NCI-H524 treated with DMSO at 0.1 percent for 48 hours (cell line): ENCODE data around the gene TMEM8B.
"Not testable (repeated sequence)": the region's sequence is repeated elsewhere in the genome, so short reads cannot be mapped to it uniquely, and the experiment has no call there.

ENCODE experiments used
- DNase-seq: peaks from one replicate; lab custom pipeline; 2025; lab: John Stamatoyannopoulos, UW

The TMEM8B gene

DNA sequence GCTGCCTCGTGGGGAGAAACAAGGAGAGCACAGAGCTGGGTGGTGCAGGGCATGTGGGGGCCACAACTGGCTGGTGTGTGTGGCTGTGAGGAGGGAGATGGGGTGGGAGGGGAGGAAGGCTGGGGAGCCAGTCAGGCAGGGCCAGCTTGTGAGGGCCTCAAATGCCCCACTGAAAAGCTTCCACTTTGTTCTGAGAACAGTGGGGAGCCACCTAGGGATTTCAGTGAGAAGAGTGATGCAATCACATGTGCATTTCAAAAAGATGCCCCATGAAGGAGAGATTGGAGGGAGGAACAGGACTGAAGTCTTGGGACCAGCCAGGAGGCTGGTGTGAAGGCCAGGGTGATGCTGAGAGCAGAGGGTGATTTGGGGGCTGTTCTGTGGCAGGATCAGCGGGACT is 39.9 kb downstream of the TMEM8B start:
- no peak for DNase-seq

- no peak for DNase-seq
Observed at GRCh38 chr9:35869621-35870216, 40.7 kb downstream of the TMEM8B start.

DNA sequence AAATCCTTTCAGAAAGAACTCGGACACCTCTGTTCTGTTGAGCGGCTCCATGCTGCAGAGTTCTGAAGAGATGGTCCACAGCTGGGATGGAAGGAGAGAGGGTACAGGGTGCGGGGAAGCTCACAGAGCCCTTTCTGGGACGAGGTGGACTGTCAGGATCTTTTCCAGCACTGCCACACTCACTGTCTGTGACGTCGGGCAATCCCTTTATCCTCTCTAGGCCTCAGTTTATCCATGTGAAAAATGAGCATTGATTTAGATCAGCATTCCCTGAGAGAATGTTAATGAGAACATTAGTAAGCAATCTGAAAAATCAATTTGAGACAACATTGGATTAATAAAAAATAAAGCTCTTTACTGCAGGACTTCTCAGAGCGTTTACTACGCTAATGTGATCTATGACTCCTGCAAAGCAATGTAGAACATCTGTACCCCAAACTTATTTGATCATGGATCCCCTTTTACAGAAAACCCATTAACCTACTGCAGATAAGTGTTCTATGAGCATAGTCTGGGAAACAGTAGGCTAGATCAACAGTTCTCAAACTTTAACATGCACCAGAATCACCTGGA is 41.4 kb downstream of the TMEM8B start, which contains the start of gene OR13J1:
OR13J1 (minus strand) TSS at position 51 of the 573 bp plus-strand sequence; CDS start at position 51, 0 bp downstream.
- no peak for DNase-seq

DNA sequence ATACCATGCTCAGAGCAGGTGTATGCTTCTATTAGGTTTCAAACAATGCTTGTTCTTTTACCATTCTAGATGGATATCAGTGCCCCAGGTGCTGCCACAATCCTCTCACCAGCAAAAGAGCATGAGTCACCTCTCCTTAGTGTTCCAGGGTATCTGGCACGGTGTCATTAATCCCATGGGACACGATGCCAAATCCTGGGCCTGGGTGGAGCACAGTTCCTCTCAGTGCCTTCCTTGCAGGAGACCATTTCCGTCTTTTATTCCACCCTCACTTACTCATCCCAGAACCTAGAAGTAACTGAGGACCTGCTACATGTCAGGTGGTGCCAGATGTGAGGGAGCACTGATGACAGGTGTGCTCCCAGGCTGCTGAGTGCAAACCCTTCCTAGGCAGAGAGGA is 42.5 kb downstream of the TMEM8B start:
- no peak for DNase-seq

DNA sequence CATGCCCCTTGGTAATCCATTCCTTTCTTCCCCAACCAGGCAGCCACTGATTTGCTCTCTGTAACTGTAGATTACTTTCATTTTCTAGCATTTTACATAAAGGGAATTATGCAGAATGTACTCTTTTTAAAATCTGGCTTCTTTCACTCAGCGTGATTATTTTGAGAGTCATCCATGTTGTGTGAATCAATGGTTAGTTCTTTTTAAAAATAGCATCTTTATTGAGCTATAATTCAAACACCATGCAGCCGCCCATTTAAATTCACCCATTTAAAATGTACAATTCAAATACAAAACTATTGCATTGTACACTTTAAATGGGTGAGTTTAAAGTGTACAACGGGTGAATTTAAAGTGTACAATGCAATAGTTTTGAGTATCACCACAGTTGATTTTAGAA is 43.5 kb downstream of the TMEM8B start:
- no peak for DNase-seq

DNA sequence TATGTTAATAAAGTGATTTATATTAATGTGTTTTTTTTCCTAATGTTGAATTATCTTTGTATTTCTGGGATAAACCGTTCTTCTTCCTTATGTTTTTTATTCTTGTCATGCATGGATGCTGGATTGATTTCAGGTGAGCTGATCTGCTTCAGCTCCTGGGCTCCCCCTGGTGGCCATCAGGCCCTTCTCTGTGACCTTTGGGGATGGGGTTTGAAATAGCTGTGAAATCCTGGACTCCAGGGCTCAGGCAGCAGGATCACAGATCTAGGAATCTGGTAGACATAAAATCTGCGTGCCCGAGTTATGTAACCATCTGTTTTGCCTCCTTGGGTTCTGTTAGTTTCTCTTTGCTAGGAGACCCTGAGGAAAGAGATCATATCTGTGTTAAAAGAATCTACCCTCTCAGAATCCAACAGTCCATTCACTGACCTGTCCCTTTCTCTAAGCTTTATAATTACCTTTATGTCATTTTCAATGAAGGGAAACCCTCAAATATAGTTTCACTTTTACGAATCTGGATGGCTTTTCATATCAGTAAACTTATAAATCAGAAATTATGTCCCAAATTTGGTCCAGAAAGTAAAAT is 53.3 kb downstream of the TMEM8B start:
- peak; percentile 31 for DNase-seq

DNA sequence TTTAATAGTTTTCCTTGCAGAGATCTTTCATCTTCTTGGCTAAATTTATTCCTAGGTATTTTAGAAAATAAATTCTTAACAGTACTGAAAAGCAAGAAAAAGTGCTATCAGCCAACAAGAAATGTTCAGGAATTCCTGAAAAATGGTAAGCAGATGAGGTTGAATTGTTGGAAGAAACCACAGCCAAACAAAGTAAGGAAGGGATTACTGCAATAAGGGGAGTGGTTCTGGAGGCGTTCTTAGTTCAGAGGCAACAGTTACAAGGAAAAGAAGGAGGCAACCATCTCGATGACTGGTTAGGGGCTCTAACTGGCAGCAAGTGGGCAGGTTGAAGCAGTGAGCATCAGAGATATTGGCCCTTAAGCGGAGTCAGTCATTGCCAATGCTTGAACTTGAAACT is 54.0 kb downstream of the TMEM8B start:
- DNase-seq: no peak

DNA sequence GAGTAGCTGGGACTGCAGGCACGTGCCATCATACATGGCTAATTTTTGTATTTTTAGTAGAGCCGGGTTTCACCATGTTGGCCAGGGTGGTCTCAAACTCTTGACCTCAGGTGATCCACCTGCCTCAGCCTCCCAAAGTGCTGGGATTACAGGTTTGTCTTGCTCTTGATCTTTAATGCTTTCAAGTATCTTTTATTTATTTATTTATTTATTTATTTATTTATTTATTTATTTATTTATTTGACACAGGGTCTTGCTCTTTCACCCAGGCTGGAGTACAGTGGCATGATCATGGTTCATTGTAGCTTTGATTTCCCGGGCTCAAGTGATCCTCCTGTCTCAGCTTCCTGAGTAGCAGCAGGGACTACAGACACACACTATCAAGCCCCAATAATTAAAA is 55.9 kb downstream of the TMEM8B start:
- not testable (repeated sequence) for DNase-seq

- DNase-seq: no peak
Observed at GRCh38 chr9:35891646-35892045, 62.6 kb downstream of the TMEM8B start.

GRCh38 chr9:35892051-35892450 is 63.0 kb downstream of the TMEM8B start:
- no peak for DNase-seq

- no peak for DNase-seq
Observed at GRCh38 chr9:35896570-35896969, 67.5 kb downstream of the TMEM8B start.

- not testable (repeated sequence) for DNase-seq
Observed at GRCh38 chr9:35897376-35898099, 68.5 kb downstream of the TMEM8B start.

DNA sequence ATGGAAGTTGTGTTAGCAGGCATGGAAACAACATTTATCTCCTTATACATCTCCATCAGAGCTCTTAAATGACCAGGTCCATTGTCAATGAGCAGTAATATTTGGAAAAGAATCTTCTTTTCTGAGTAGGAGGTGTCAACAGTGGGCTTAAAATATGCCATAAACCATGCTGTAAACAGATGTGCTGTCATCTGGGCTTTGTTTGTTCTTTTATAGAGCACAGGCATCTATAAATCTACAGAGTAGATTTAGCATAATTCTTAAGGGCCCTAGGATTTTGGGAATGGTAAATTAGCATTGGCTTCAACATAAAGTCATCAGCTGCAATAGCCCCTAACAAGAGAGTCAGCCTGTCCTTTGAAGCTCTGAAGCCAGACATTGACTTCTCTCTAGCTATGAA is 69.3 kb downstream of the TMEM8B start:
- no peak for DNase-seq

- no peak for DNase-seq
Observed at GRCh38 chr9:35899021-35899420, 70.0 kb downstream of the TMEM8B start.

- DNase-seq: no peak
Observed at GRCh38 chr9:35903049-35903448, 74.0 kb downstream of the TMEM8B start.

- DNase-seq: no peak
Observed at GRCh38 chr9:35904338-35904737, 75.3 kb downstream of the TMEM8B start.

GRCh38 chr9:35905051-35905781 is 76.2 kb downstream of the TMEM8B start:
- DNase-seq: no peak

DNA sequence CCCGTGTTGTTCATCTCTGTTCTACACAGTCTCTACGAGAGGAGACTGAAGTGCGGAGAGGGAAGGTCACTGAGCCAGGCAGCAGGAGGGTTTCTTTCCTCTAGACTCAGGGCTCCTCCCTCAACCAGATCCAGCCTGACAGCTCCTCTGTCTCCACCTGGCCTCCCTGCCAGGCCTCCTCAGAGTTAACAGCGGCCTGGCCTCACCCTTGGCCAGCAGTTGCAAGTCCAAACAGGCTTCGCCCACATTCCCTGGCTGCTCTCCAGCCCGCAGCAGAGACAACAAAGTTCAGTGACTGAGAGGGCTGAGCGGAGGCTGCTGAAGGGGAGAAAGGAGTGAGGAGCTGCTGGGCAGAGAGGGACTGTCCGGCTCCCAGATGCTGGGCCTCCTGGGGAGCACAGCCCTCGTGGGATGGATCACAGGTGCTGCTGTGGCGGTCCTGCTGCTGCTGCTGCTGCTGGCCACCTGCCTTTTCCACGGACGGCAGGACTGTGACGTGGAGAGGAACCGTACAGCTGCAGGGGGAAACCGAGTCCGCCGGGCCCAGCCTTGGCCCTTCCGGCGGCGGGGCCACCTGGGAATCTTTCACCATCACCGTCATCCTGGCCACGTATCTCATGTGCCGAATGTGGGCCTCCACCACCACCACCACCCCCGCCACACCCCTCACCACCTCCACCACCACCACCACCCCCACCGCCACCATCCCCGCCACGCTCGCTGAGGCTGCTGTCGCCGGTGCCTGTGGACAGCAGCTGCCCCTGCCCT is 77.1 kb downstream of the TMEM8B start, which contains the start of gene HRCT1:
HRCT1 (plus strand) TSS at position 291 of the 768 bp plus-strand sequence; CDS start at position 377, 86 bp downstream.
- no peak for DNase-seq

DNA sequence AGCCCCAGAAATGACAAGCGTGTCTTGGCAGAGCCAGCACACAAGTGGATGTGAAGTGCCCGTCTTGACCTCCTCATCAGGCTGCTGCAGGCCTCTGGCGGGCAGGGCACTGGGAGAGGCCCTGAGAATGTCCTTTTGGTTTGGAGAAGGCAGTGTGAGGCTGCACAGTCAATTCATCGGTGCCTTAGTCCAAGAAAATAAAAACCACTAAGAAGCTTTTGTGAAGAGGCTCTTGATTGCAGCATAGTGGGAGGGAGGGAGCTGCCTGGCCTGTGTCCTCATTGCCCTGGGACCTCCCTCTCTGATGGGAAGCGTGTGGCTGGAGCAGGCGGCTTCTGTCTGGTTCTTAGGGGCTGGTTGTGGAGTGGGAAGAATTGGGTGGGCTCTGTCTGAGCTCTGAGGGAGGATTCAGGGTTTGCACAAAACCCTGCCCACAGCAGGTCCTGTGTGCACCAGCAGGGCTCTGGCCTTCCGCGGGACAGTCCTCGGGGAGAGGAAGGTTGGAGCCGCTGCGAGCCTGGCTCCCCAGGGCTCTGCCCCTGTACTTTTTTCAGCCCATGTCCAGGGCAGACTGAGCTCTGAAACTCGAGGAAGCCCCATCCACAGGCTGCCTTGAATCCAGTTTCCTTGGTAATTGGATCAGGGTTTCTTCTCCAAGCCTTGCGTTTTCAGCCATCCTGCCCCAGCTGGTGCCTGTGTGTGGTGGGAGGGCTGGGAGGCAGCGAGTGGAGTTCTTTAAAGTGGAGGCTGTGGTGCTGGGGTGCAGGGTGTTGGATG is 78.1 kb downstream of the TMEM8B start:
- no peak for DNase-seq

DNA sequence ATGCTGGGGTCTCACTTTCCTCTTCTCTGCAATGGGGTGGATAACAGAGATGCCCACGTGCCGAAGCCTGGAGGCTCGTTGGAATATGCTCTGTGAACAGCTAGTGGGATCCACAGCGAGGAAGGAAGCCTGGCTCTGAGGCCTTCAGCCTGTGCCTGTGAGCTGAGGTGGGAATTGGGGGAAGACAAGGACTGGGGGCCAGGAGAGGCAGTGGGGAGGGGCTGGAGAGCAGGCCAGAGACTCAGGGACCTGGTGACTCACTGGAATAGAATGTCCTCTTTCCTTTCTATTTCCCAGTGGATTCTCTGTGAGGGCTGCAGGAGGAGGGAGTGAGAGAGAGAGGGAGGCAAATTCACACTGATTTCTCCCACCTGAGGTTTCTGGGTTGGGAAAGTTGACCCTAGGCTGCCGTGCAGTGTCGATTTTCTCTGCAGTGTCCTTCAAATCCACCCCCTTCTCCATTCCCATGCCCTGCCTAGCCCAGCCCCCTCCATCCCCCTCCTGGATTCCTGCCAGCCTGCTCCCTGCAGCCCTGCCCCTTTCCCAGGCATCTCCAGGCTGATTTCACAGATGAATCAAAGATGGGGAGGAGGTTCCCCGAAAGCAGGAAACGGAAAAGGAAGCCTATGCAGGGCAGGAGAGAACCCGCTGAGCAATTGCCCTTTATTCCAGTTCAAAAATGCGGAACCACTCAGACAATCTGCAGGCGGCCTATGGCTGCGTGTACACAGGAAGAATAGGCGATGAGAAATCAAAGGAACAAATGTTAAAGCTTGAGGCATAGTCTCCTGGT is 78.9 kb downstream of the TMEM8B start:
- no peak for DNase-seq
